Testis (tissue), 3 donors: Measurements from ENCODE around the gene ABCC3. TPM values are rescaled to one million over a fixed set of nuclear protein-coding genes. Genes with fewer than 3 reads are reported as not detected.

ENCODE experiments used
- DNase-seq: peaks from one replicate; pipeline ENCODE4 v3.0.0-alpha.2; 2019
- H3K27ac ChIP-seq, 2 donors: fragments of 200-600 bp; sonication (generic); one replicate each; pipeline ENCODE4 v1.5.1; 2019
- H3K27me3 ChIP-seq: fragments of 200-600 bp; sonication (generic); one replicate; pipeline ENCODE4 v1.5.1; 2019
- H3K36me3 ChIP-seq: fragments of 200-600 bp; sonication (generic); one replicate; pipeline ENCODE4 v1.5.1; 2017; ENCODE audit warnings: low read depth; ENCODE audit errors: missing control alignments
- H3K4me1 ChIP-seq: fragments of 200-600 bp; sonication (generic); one replicate; pipeline ENCODE4 v1.5.1; 2019
- H3K4me3 ChIP-seq, 2 donors: fragments of 200-600 bp; sonication (generic); one replicate each; pipeline ENCODE4 v1.5.1; 2017 to 2019
- H3K9me3 ChIP-seq: fragments of 200-600 bp; sonication (generic); one replicate; pipeline ENCODE4 v1.5.1; 2017
- POLR2A ChIP-seq: fragments of 450-650 bp; IDR thresholded peaks from one replicate; pipeline ENCODE4 v1.6.1; 2017; ENCODE audit warnings: antibody characterized with exemption, mild to moderate bottlenecking, moderate library complexity
- WGBS, 2 donors: methylation state at CpG; one replicate each; pipeline ENCODE4 v1.1.5; 2018; 5-methylcytosine and 5-hydroxymethylcytosine counted together
- intact Hi-C: fragments of 100-400 bp; cut with DNase I; formaldehyde crosslinking; loops from one replicate; pipeline ENCODE4 v1.15.1; 2023; ENCODE audit warnings: low total_unique reads
- polyA plus RNA-seq: library from polyadenylated mRNA; stranded (reverse); fragments of 350-450 nt; fragmentation: Illumina TruSeq; extraction: RNeasy Lipid Tissue Mini Kit (QIAGEN cat#74804); gene quantifications from one replicate; pipeline ENCODE4 v1.2.3, GENCODE V29; 2014; ENCODE audit warnings: low read depth, low replicate concordance; ENCODE audit not compliant: insufficient read depth
- total RNA-seq, 2 donors: library from RNA; depleted of rRNA; stranded (reverse); fragments of >200 nt; gene quantifications; one replicate each; pipeline ENCODE4 v1.2.3, GENCODE V29; 2016
- TF ChIP-seq, protein P1 (sequence below), 3 experiments: fragments of 450-650 bp in 2 of 3; fragments of 200-600 bp in 1 of 3; sonication (generic) in 1 of 3; IDR thresholded peaks; one replicate each; pipeline ENCODE4 v1.5.1; 2016 to 2019; ENCODE audit warnings: antibody characterized with exemption in 3 of 3, mild to moderate bottlenecking in 2 of 3, moderate library complexity in 1 of 3

ABCC3 gene
- total and polyA plus RNA-seq, 3 donors from 2014 or later, result 10.0 to 15.4 (median 12.1) TPM

DNA sequence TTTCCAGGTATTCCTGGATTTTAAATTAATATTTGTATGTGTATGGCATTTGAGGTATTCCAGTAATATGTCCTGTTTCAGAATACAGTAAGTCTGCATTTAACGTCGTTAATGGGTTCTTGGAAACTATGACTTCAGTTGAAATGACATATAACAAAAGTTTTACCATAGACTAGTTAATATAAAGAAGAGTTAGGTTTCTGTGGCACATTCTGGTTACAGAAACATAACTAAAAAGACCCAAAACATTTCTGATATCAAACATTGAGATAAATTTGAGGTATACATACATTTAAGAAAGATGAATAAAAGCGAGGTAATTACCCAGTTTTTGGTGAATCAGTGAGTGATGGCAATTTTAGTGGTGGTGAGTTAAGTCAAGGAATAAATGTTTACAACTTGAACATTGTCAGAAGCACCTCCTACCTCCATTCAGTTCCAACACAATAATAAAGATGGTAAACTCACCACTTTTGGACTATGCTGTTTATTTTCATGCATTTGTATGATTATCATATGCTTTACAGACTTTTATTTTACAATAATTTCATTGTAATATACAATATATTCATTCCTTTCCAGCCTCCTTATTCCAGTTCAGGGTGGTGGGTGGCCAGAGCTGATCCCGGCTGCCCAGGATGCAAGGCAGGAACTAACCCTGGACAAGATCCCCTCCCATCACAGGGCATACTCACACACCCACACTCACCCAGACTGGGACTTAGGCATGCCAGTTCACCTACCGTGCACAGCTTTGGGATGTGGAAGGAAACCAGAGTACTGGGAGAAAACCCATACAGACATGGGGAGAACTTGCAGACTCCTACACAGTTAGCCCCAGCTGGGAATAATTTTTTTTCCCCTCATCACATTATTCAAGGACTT is 94.4 kb downstream of the ABCC3 start:
- DNase-seq, result no peak
- Histone ChIP-seq H3K27me3 (no peaks in the 10 kb centered on the region), H3K9me3 (no peaks in the 10 kb centered on the region), H3K27ac (no peak overlapping the region), H3K4me1 (peaks cover 7% of the 10 kb centered on the region), H3K36me3 (no peaks in the 10 kb centered on the region), H3K4me3 (no peak overlapping the region)
- intact Hi-C loops, result no loop called here
- TF ChIP-seq, protein P1, sequence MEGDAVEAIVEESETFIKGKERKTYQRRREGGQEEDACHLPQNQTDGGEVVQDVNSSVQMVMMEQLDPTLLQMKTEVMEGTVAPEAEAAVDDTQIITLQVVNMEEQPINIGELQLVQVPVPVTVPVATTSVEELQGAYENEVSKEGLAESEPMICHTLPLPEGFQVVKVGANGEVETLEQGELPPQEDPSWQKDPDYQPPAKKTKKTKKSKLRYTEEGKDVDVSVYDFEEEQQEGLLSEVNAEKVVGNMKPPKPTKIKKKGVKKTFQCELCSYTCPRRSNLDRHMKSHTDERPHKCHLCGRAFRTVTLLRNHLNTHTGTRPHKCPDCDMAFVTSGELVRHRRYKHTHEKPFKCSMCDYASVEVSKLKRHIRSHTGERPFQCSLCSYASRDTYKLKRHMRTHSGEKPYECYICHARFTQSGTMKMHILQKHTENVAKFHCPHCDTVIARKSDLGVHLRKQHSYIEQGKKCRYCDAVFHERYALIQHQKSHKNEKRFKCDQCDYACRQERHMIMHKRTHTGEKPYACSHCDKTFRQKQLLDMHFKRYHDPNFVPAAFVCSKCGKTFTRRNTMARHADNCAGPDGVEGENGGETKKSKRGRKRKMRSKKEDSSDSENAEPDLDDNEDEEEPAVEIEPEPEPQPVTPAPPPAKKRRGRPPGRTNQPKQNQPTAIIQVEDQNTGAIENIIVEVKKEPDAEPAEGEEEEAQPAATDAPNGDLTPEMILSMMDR (IDR thresholded peaks at IDR 0.05), result no peak
- no peak for TF ChIP-seq POLR2A
- 61 to 77% methylated on average over 5 of the region's 5 CpGs for WGBS, 2 donors

DNA sequence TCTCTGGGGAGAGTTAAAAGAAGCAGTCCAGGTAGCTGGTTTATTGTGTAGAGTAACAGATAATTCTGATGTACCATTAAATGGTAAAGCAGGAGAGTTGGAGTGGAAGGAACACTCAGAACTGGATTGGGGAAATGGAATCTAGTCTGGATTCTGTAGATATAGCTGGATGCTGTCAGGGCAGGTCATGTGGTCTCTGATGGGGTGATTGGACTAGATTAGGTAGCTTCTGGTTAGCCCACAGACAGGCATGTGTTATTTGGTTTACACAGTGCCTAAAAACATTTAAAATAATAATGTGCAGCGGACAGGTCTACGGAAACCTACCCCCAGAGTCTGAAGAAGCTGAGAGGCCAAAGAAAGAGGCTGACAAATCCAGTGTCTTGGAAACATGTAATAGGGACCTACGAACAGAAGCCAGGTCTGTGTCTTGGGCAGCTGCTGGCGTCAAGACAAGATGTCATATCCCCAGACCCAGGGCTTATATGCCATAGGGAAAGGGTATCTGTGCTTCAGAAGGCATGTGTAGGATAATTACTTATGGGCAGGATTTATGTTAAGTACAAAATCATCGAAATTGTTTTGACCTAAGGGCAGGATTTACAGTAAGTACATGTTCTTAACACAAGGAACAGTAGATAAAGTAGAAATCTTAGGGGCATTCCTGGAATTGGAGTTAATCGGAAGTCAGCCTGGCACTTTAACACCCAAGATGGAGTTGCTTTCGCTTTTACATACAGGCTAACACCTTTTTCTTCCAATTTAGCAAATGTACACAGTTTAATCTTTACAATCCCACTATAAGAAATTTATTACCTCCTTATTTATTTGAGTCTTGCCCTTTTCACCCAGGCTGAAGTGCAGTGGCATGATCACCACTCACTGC is 97.1 kb downstream of the ABCC3 start:
- no peaks in the 10 kb centered on the region for H3K4me1 ChIP-seq
- H3K27ac ChIP-seq, result no peak overlapping the region
- no peak for DNase-seq
- H3K27me3 ChIP-seq, result no peaks in the 10 kb centered on the region
- no peak overlapping the region for H3K4me3 ChIP-seq
- intact Hi-C loops, result no loop called here
- WGBS, 2 donors, result 66 to 72% methylated on average over 7 of the region's 7 CpGs
- TF ChIP-seq, protein P1 (IDR thresholded peaks at IDR 0.05), result no peak
- no peak for TF ChIP-seq POLR2A
- H3K9me3 ChIP-seq, result no peaks in the 10 kb centered on the region
- H3K36me3 ChIP-seq, result no peaks in the 10 kb centered on the region

DNA sequence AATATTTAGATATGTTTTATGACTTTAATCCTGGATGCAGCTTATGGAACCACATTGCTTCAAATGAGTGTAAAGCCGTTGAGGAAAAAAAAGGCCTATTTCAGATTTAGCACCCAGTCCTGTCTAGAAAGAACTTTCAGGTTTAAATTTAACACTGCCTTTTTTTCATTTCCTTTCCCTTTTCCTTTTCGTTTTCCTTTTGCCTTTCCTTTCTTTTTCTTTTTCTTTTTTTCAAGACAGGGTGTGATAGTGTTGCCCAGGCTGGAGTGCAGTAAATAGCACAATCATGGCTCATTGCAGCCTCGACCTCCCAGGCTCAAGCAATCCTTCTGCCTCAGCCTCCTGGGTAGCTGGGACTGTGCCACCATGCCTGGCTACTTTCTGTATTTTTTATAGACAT is 100.6 kb downstream of the ABCC3 start:
- intact Hi-C loops, result no loop called here
- TF ChIP-seq, protein P1 (IDR thresholded peaks at IDR 0.05), result no peak
- no peak for TF ChIP-seq POLR2A
- H3K4me1 ChIP-seq, result no peaks in the 10 kb centered on the region
- no peak overlapping the region for H3K4me3 ChIP-seq
- WGBS, 2 donors, result 72 to 74% methylated on average over 3 of the region's 3 CpGs
- H3K36me3 ChIP-seq, result no peaks in the 10 kb centered on the region
- DNase-seq, result no peak
- H3K27ac ChIP-seq, result no peak overlapping the region
- H3K9me3 ChIP-seq, result no peaks in the 10 kb centered on the region
- no peaks in the 10 kb centered on the region for H3K27me3 ChIP-seq

DNA sequence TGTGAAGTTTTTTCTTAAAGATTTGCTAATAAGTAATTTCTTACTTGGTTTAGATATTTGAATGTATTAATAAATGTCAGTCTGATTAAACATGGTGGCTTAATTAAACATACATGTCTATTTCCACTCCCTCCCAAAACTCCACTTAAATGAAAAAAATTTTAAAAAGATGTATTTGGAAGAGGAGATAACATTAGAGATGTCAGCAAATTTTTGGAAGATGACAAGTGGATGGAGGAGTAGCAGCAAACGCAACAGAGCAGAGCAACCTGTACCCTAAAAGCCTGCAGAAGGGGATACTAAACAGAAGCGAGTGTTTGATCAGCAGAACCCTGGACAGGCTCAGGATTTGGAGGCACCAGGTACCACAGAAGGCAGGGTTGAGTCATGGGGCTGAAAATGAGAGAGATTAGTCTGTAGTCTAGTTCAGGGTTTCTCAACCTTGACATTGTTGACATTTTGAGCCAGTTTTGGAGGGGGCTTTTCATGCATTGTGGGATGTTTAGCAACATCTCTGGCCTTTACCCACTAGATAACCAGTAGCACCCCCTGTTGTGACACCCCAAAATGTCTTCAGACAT is 102.5 kb downstream of the ABCC3 start:
- Histone ChIP-seq H3K27me3 (no peaks in the 10 kb centered on the region), H3K9me3 (no peaks in the 10 kb centered on the region), H3K4me1 (no peaks in the 10 kb centered on the region), H3K4me3 (no peak overlapping the region), H3K36me3 (no peaks in the 10 kb centered on the region), H3K27ac (no peak overlapping the region)
- DNase-seq, result no peak
- intact Hi-C loops, result no loop called here
- TF ChIP-seq POLR2A, result no peak
- TF ChIP-seq, protein P1 (IDR thresholded peaks at IDR 0.05), result no peak
- WGBS, 2 donors, result 81 to 89% methylated on average over 2 of the region's 2 CpGs
